Loucy (cell line): ENCODE measurements around the gene STK11IP.
"Not testable (repeated sequence)": the region's sequence is repeated elsewhere in the genome, so short reads cannot be mapped to it uniquely, and the experiment has no call there.

Experiments
- H2AFZ ChIP-seq: fragments of 200-600 bp; sonication (generic); 2 replicates; pipeline ENCODE4 v1.6.0; 2016; ENCODE audit warnings: antibody characterized with exemption, mild to moderate bottlenecking, low read length, moderate library complexity
- H3F3A ChIP-seq: fragments of 200-600 bp; 2 replicates; pipeline ENCODE4 v1.6.0; 2016; ENCODE audit warnings: antibody characterized with exemption, low read depth, mild to moderate bottlenecking
- H3K27me3 ChIP-seq: fragments of 200-600 bp; sonication (generic); 2 replicates; pipeline ENCODE4 v1.6.1; 2014; ENCODE audit warnings: low read length, mild to moderate bottlenecking; ENCODE audit not compliant: insufficient read depth, poor library complexity, severe bottlenecking
- H3K36me3 ChIP-seq: fragments of 200-600 bp; sonication (generic); 2 replicates; pipeline ENCODE4 v1.6.1; 2016; ENCODE audit warnings: low read length; ENCODE audit not compliant: insufficient read depth
- H3K4me1 ChIP-seq: fragments of 200-600 bp; sonication (generic); 2 replicates; pipeline ENCODE4 v1.5.1; 2014; ENCODE audit warnings: low read length, mild to moderate bottlenecking; ENCODE audit not compliant: insufficient read depth, poor library complexity, severe bottlenecking
- H3K4me2 ChIP-seq: fragments of 200-600 bp; sonication (generic); 2 replicates; pipeline ENCODE4 v1.6.0; 2014; ENCODE audit warnings: antibody characterized with exemption, low read length, low read depth, mild to moderate bottlenecking; ENCODE audit not compliant: poor library complexity, severe bottlenecking
- H3K4me3 ChIP-seq: fragments of 200-600 bp; sonication (generic); 2 replicates; pipeline ENCODE4 v1.5.1; 2014; ENCODE audit warnings: low read length, mild to moderate bottlenecking, mixed read lengths; ENCODE audit not compliant: poor library complexity, severe bottlenecking
- H3K79me2 ChIP-seq: fragments of 200-600 bp; sonication (generic); 2 replicates; pipeline ENCODE4 v1.6.1; 2014; ENCODE audit warnings: low read length; ENCODE audit not compliant: insufficient read depth
- H3K9ac ChIP-seq: fragments of 200-600 bp; sonication (generic); 2 replicates; pipeline ENCODE4 v1.6.0; 2014; ENCODE audit warnings: mild to moderate bottlenecking, low read depth, low read length, moderate library complexity; ENCODE audit not compliant: poor library complexity, severe bottlenecking
- H3K9me2 ChIP-seq: fragments of 200-600 bp; sonication (generic); replicated peaks from 2 replicates; pipeline ENCODE4 v1.6.1; 2016; ENCODE audit warnings: low read depth, low read length, mixed read lengths
- H3K9me3 ChIP-seq: fragments of 200-600 bp; sonication (generic); 2 replicates; pipeline ENCODE4 v1.6.1; 2014; ENCODE audit warnings: mild to moderate bottlenecking, antibody characterized with exemption, low read length, low read depth; ENCODE audit not compliant: insufficient read depth
- H4K20me1 ChIP-seq: fragments of 200-600 bp; sonication (generic); 2 replicates; pipeline ENCODE4 v1.6.0; 2014; ENCODE audit warnings: antibody characterized with exemption, low read length, mild to moderate bottlenecking; ENCODE audit not compliant: insufficient read depth, poor library complexity, severe bottlenecking
- EZH2phosphoT487 ChIP-seq: fragments of 200-600 bp; IDR thresholded peaks from 2 replicates; pipeline ENCODE4 v1.6.1; 2018; ENCODE audit warnings: antibody characterized with exemption, mild to moderate bottlenecking, moderate library complexity, borderline replicate concordance
- TF ChIP-seq, protein P1 (sequence below): fragments of 200-600 bp; sonication (generic); conservative IDR thresholded peaks from 2 replicates; pipeline ENCODE4 v1.5.1; 2014; ENCODE audit warnings: mild to moderate bottlenecking, antibody characterized with exemption, low read length

STK11IP gene

GRCh38 chr2:219648176-219648575, 50.5 kb downstream of the STK11IP start:
- Histone ChIP-seq H3K36me3 (no peaks in the 10 kb centered on the region), H3K27me3 (peaks cover 7% of the 10 kb centered on the region), H3K9me2 (no peaks in the 10 kb centered on the region), H3F3A (no peaks in the 10 kb centered on the region), H4K20me1 (no peaks in the 10 kb centered on the region), H3K4me2 (no peak overlapping the region), H3K9me3 (no peaks in the 10 kb centered on the region), H3K9ac (no peak overlapping the region), H3K4me3 (no peak overlapping the region), H3K79me2 (no peaks in the 10 kb centered on the region), H2AFZ (no peak overlapping the region), H3K4me1 (no peaks in the 10 kb centered on the region)
- no peak for TF ChIP-seq EZH2phosphoT487
- TF ChIP-seq, protein P1, sequence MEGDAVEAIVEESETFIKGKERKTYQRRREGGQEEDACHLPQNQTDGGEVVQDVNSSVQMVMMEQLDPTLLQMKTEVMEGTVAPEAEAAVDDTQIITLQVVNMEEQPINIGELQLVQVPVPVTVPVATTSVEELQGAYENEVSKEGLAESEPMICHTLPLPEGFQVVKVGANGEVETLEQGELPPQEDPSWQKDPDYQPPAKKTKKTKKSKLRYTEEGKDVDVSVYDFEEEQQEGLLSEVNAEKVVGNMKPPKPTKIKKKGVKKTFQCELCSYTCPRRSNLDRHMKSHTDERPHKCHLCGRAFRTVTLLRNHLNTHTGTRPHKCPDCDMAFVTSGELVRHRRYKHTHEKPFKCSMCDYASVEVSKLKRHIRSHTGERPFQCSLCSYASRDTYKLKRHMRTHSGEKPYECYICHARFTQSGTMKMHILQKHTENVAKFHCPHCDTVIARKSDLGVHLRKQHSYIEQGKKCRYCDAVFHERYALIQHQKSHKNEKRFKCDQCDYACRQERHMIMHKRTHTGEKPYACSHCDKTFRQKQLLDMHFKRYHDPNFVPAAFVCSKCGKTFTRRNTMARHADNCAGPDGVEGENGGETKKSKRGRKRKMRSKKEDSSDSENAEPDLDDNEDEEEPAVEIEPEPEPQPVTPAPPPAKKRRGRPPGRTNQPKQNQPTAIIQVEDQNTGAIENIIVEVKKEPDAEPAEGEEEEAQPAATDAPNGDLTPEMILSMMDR, result no peak

- TF ChIP-seq, protein P1, result no peak
- no peak for TF ChIP-seq EZH2phosphoT487
- Histone ChIP-seq H3K4me3 (no peak overlapping the region), H2AFZ (no peak overlapping the region), H3K27me3 (peaks cover 7% of the 10 kb centered on the region), H3K9me2 (no peaks in the 10 kb centered on the region), H3K79me2 (no peaks in the 10 kb centered on the region), H4K20me1 (no peaks in the 10 kb centered on the region), H3K4me1 (no peaks in the 10 kb centered on the region), H3K36me3 (no peaks in the 10 kb centered on the region), H3K9ac (no peak overlapping the region), H3F3A (no peaks in the 10 kb centered on the region), H3K9me3 (no peaks in the 10 kb centered on the region), H3K4me2 (no peak overlapping the region)
Observed at GRCh38 chr2:219648963-219649362, 51.3 kb downstream of the STK11IP start.

GRCh38 chr2:219650426-219651248, 53.0 kb downstream of the STK11IP start:
- TF ChIP-seq EZH2phosphoT487, result no peak
- TF ChIP-seq, protein P1, result no peak
- H3K4me2 ChIP-seq, result no peak overlapping the region
- H3K9me2 ChIP-seq, result no peaks in the 10 kb centered on the region
- no peaks in the 10 kb centered on the region for H3F3A ChIP-seq
- no peaks in the 10 kb centered on the region for H3K4me1 ChIP-seq
- no peaks in the 10 kb centered on the region for H3K9me3 ChIP-seq
- H4K20me1 ChIP-seq, result no peaks in the 10 kb centered on the region
- no peaks in the 10 kb centered on the region for H3K36me3 ChIP-seq
- H3K79me2 ChIP-seq, result no peaks in the 10 kb centered on the region
- no peak overlapping the region for H2AFZ ChIP-seq
- H3K9ac ChIP-seq, result no peak overlapping the region
- H3K27me3 ChIP-seq, result peaks cover 7% of the 10 kb centered on the region
- H3K4me3 ChIP-seq, result no peak overlapping the region

DNA sequence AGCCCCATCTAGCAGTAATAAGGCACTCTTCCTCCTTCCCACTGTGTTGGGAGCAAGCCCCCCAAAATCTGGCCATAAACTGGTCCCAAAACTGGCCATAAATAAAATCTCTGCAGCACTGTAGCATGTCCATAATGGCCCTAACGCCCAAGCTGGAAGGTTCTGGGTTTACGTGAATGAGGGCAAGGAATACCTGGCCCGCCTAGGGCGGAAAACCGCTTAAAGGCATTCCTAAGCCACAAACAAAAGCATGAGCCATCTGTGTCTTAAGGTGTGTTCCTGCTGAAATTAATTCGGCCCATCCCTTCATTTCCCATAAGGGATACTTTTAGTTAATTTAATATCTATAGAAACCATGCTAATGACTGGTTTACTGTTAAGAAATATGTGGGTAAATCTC, 54.0 kb downstream of the STK11IP start:
- H3K4me3 ChIP-seq, H3K9ac ChIP-seq, H2AFZ ChIP-seq, H3K4me2 ChIP-seq, H3K9me3 ChIP-seq, H3K4me1 ChIP-seq, H3K36me3 ChIP-seq, H4K20me1 ChIP-seq, H3K79me2 ChIP-seq, H3K9me2 ChIP-seq, H3F3A ChIP-seq, H3K27me3 ChIP-seq: not testable (repeated sequence)
